Measurements from ENCODE around the gene IL17RC.
"Not testable (repeated sequence)": the region's sequence is repeated elsewhere in the genome, so short reads cannot be mapped to it uniquely, and the experiment has no call there.

Gene IL17RC

GRCh38 chr3:9893739-9894138, 23.2 kb upstream of the IL17RC start:
- DNase-seq (ENCODE audit: low read depth): no peak

GRCh38 chr3:9895715-9896114, 21.2 kb upstream of the IL17RC start:
- DNase-seq (ENCODE audit: low read depth): not testable (repeated sequence)

GRCh38 chr3:9896755-9897407, 20.0 kb upstream of the IL17RC start:
- not testable (repeated sequence) for DNase-seq (ENCODE audit: low read depth)

GRCh38 chr3:9897408-9898372, 19.2 kb upstream of the IL17RC start:
- DNase-seq (ENCODE audit: low read depth): no peak

- DNase-seq (ENCODE audit: low read depth): no peak
Measured at GRCh38 chr3:9898467-9899241, 18.2 kb upstream of the IL17RC start.

GRCh38 chr3:9899289-9899791, 17.6 kb upstream of the IL17RC start:
- DNase-seq (ENCODE audit: low read depth): no peak

GRCh38 chr3:9900965-9901415, 15.9 kb upstream of the IL17RC start:
- not testable (repeated sequence) for DNase-seq (ENCODE audit: low read depth)

GRCh38 chr3:9901967-9902366, 14.9 kb upstream of the IL17RC start:
- no peak for DNase-seq (ENCODE audit: low read depth)

GRCh38 chr3:9902372-9903237, 14.3 kb upstream of the IL17RC start, which contains the start of gene IL17RE:
Gene IL17RE, plus strand, starts transcription at chr3:9902848. Its CDS starts 85 bp downstream, at chr3:9902933.
- DNase-seq (ENCODE audit: low read depth): no peak

- no peak for DNase-seq (ENCODE audit: low read depth)
Measured at GRCh38 chr3:9903238-9903624, 13.7 kb upstream of the IL17RC start.

- DNase-seq (ENCODE audit: low read depth): no peak
Measured at GRCh38 chr3:9903904-9904303, 13.0 kb upstream of the IL17RC start.

- no peak for DNase-seq (ENCODE audit: low read depth)
Measured at GRCh38 chr3:9906480-9906879, 10.4 kb upstream of the IL17RC start.

GRCh38 chr3:9908286-9908685, 8.6 kb upstream of the IL17RC start:
- DNase-seq (ENCODE audit: low read depth): no peak

GRCh38 chr3:9909221-9910013, 7.5 kb upstream of the IL17RC start:
- DNase-seq (ENCODE audit: low read depth): no peak

- no peak for DNase-seq (ENCODE audit: low read depth)
Measured at GRCh38 chr3:9911863-9912262, 5.0 kb upstream of the IL17RC start.

- no peak for DNase-seq (ENCODE audit: low read depth)
Measured at GRCh38 chr3:9912294-9912935, 4.5 kb upstream of the IL17RC start.

- no peak for DNase-seq (ENCODE audit: low read depth)
Measured at GRCh38 chr3:9913601-9914000, 3.3 kb upstream of the IL17RC start.

GRCh38 chr3:9914011-9914410, 2.9 kb upstream of the IL17RC start:
- DNase-seq (ENCODE audit: low read depth): no peak

- no peak for DNase-seq (ENCODE audit: low read depth)
Measured at GRCh38 chr3:9914559-9915253, 2.2 kb upstream of the IL17RC start.
